ENCODE results near the gene GABRB2. TPM values are rescaled to one million over a fixed set of nuclear protein-coding genes. Genes with fewer than 3 reads are reported as not detected.

GABRB2 gene
- polyA plus RNA-seq, 2 of the 4 experiments (the other 2 are of a cell fraction), result not detected

DNA sequence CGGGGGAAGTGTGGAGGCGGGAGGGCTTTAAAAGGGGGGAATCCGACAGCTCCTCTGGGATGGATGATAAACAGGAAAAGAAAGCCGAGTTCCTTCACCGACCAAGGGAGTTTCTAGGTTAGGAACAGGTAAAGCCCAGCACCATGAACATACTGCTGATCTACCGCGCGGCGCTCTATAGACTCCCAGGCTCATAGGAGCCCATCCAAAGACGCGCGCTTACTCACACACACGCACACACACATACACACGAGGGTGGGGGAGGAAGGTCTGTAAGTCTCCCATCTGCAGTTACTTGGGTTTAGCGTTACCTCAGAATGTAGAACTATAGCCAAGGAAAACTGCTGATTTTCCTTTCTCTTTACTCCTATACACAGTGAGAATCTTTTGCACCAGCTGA is 2.6 kb upstream of the GABRB2 start:
- peak; percentile 45 to 53; a peak in 4 of 6 replicates for ATAC-seq
- CTCF ChIA-PET, result no interaction called here
- peak overlapping the region; percentile 40; the same call in 1 of the 3 replicates for H3K4me3 ChIP-seq

DNA sequence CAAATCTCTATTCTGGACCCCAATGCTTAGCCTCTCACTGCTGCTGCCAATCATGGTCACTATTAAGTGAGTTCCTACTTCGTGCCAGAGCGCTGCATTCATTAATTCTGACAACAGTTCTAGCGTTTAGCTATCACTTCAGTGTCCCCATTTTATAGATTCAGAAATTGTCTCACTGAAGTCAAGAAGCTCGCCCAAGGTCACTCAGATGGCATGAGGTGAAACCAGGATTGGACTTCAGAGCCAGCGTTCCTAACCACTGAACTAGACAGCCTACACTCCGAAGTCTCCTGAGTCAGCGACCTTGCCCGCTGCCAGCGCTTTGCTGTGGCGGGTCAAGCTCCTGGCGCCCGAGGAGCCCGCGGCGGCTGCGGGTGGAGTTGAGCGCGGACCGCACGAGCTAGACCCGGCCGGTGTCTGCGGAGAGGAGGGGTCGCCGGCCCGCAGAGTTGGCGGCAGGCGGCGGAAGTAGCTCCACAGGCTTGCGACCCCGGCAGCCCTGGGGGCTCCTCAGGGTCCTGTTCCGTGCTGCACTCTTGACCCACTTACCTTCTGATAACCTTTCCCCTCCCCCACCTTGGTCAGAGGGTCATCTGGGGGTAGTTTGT is 2.1 kb upstream of the GABRB2 start:
- DNase-seq (ENCODE audit: low read depth in 1 of 2, low spot score in 1 of 2), result no peak
- H3K4me2 ChIP-seq, result peak overlapping the region; percentile 90
- TF ChIP-seq MAFK (IDR thresholded peaks at IDR 0.05; ENCODE audit: partially characterized antibody) (no peak), MAZ (IDR thresholded peaks at IDR 0.05; ENCODE audit: borderline replicate concordance, low read depth, low read length) (no peak), SREBF2 (IDR thresholded peaks at IDR 0.05) (no peak), ZNF302 (CRISPR knock-in tag; IDR thresholded peaks at IDR 0.05) (no peak), JUNB (IDR thresholded peaks at IDR 0.05) (no peak), CBX2 (IDR thresholded peaks at IDR 0.05; ENCODE audit: borderline replicate concordance, low read depth) (no peak)
- TF ChIP-seq, protein P1, sequence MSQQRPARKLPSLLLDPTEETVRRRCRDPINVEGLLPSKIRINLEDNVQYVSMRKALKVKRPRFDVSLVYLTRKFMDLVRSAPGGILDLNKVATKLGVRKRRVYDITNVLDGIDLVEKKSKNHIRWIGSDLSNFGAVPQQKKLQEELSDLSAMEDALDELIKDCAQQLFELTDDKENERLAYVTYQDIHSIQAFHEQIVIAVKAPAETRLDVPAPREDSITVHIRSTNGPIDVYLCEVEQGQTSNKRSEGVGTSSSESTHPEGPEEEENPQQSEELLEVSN (IDR thresholded peaks at IDR 0.05; ENCODE audit: borderline replicate concordance, low read depth), result no peak
- POLR2A ChIA-PET, result no interaction called here
- peak in 1 of 2 experiments; percentile 23; a peak in 3 of 6 replicates for ATAC-seq
- no peak overlapping the region for H3K27ac ChIP-seq
- peaks cover 16% of the 10 kb centered on the region; the same call in 2 of the 3 replicates for H3K4me1 ChIP-seq
- WGBS (ENCODE audit: missing lambda C conversion rate), result 4% methylated on average over 26 of the region's 32 CpGs
- H3K9me3 ChIP-seq, result no peaks in the 10 kb centered on the region
- peak overlapping the region; percentile 40; the same call in 2 of the 3 replicates for H3K4me3 ChIP-seq
- no peak for FAIRE-seq
- CTCF ChIA-PET, result no interaction called here

More for the DNA sequence above, 2.6 kb upstream of the GABRB2 start:
- Histone ChIP-seq H3K27ac (no peak overlapping the region), H3K9me3 (no peaks in the 10 kb centered on the region), H3K4me2 (peak overlapping the region; percentile 90), H3K4me1 (peaks cover 16% of the 10 kb centered on the region; the same call in 2 of the 3 replicates)
- POLR2A ChIA-PET, result no interaction called here
- TF ChIP-seq HDAC2 (IDR thresholded peaks at IDR 0.05) (no peak), HEYL (CRISPR knock-in tag; IDR thresholded peaks at IDR 0.05) (no peak), POLR2A (IDR thresholded peaks at IDR 0.05; ENCODE audit: low read length) (no peak), SREBF2 (IDR thresholded peaks at IDR 0.05) (no peak)
- FAIRE-seq (no peak), DNase-seq (ENCODE audit: low read depth in 1 of 2, low spot score in 1 of 2) (peak in 1 of 2 experiments; percentile 10)
- WGBS (ENCODE audit: missing lambda C conversion rate), result 1% methylated on average over 15 of the region's 15 CpGs

DNA sequence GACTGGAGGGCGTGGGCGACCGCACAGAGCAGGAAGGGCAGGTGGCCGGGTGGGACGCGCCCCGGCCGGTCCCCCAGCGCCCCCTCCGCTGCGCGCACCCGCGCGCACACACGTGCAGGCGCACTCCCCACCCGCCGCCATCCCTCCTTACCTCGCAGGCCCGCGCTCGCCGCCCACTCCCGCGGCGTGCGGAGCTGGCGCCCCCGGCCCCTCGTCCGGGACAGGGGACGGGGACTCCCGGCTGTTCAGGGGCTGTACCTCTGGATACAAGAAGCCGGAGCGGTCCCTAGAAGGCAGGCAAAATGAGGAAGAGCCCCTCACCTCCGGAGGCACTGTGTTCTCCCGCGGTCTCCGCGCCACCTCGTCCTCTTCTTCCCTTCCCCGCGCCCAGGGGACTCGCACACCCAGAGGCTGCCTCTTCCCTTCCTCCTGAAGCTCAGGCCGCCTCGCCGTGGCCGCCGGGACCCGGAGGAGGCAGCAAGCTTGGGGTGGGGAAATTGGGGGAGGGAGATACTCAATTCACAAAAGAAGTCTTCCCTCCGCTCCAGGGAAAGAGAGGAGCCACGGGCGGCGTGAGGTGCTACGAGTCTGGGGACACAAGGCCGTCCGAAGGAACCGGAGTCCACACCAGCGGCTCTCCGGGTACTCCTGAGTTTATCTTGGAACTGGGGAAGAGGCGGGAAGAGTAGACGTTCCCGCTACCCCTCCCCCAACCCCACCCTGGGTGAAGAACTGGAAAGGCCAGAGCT is 1.4 kb upstream of the GABRB2 start:
- 6% methylated on average over 37 of the region's 64 CpGs for WGBS (ENCODE audit: missing lambda C conversion rate)
- ATAC-seq (peak; percentile 38 to 64), FAIRE-seq (no peak), DNase-seq (ENCODE audit: low read depth in 1 of 2, low spot score in 1 of 2) (peak in 1 of 2 experiments; percentile 1)
- Histone ChIP-seq H3K4me2 (peak overlapping the region; percentile 90), H3K4me1 (peaks cover 16% of the 10 kb centered on the region; the same call in 2 of the 3 replicates), H3K27ac (no peak overlapping the region), H3K4me3 (peak overlapping the region; percentile 40), H3K9me3 (no peaks in the 10 kb centered on the region)
- TF ChIP-seq, protein P2, sequence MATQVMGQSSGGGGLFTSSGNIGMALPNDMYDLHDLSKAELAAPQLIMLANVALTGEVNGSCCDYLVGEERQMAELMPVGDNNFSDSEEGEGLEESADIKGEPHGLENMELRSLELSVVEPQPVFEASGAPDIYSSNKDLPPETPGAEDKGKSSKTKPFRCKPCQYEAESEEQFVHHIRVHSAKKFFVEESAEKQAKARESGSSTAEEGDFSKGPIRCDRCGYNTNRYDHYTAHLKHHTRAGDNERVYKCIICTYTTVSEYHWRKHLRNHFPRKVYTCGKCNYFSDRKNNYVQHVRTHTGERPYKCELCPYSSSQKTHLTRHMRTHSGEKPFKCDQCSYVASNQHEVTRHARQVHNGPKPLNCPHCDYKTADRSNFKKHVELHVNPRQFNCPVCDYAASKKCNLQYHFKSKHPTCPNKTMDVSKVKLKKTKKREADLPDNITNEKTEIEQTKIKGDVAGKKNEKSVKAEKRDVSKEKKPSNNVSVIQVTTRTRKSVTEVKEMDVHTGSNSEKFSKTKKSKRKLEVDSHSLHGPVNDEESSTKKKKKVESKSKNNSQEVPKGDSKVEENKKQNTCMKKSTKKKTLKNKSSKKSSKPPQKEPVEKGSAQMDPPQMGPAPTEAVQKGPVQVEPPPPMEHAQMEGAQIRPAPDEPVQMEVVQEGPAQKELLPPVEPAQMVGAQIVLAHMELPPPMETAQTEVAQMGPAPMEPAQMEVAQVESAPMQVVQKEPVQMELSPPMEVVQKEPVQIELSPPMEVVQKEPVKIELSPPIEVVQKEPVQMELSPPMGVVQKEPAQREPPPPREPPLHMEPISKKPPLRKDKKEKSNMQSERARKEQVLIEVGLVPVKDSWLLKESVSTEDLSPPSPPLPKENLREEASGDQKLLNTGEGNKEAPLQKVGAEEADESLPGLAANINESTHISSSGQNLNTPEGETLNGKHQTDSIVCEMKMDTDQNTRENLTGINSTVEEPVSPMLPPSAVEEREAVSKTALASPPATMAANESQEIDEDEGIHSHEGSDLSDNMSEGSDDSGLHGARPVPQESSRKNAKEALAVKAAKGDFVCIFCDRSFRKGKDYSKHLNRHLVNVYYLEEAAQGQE (IDR thresholded peaks at IDR 0.05), result no peak
- TF ChIP-seq CBX2 (IDR thresholded peaks at IDR 0.05; ENCODE audit: borderline replicate concordance, low read depth) (no peak), HOXB5 (CRISPR knock-in tag; IDR thresholded peaks at IDR 0.05) (no peak), CHD2 (IDR thresholded peaks at IDR 0.05; ENCODE audit: low read length, partially characterized antibody) (no peak), TFCP2L1 (CRISPR knock-in tag; IDR thresholded peaks at IDR 0.05) (no peak)
- CTCF ChIA-PET, result no interaction called here
- POLR2A ChIA-PET, result no interaction called here

DNA sequence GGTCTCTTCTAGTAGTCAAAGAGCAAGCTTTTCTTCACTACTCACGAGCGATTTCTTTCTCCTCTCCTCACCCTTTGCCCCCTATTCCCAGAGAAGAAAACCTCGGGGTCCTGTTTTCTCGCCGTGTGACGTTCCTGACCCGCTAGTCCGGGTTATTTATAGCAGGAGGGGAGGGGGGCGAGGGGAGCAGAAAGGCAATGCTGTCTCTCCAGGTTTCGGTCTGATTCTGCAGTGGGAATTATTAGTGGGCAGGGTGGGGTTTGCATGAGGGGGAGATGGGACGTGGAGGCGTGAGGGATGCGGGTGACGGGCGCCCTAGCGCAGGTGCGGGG is 847 bp upstream of the GABRB2 start:
- H3K27ac ChIP-seq, result no peak overlapping the region
- H3K9me3 ChIP-seq, result no peaks in the 10 kb centered on the region
- DNase-seq (ENCODE audit: low read depth in 1 of 2, low spot score in 1 of 2) (no peak), FAIRE-seq (no peak), ATAC-seq (peak in 1 of 2 experiments; percentile 13; a peak in 1 of 6 replicates)
- ChIA-PET POLR2A (no interaction called here), CTCF (no interaction called here)
- peak overlapping the region; percentile 90 for H3K4me2 ChIP-seq
- H3K4me1 ChIP-seq, result peaks cover 16% of the 10 kb centered on the region; the same call in 2 of the 3 replicates
- no peak for TF ChIP-seq RFX5 (IDR thresholded peaks at IDR 0.05)
- no peak for TF ChIP-seq FOSB (CRISPR knock-in tag; IDR thresholded peaks at IDR 0.05)
- TF ChIP-seq ZSCAN20 (CRISPR knock-in tag; IDR thresholded peaks at IDR 0.05), result no peak
- TF ChIP-seq, protein P3, sequence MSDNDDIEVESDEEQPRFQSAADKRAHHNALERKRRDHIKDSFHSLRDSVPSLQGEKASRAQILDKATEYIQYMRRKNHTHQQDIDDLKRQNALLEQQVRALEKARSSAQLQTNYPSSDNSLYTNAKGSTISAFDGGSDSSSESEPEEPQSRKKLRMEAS (IDR thresholded peaks at IDR 0.05), result no peak
- WGBS (ENCODE audit: missing lambda C conversion rate), result under 1% methylated on average over 17 of the region's 17 CpGs
- peak overlapping the region; percentile 40 for H3K4me3 ChIP-seq
